Gastroesophageal sphincter (tissue), 3 donors: Measurements from ENCODE around the gene ITPKB.

ENCODE experiments used
- POLR2AphosphoS5 ChIP-seq: sonication (generic); formaldehyde crosslinking; IDR thresholded peaks from one replicate; pipeline ENCODE4 v1.6.1; 2017; ENCODE audit warnings: antibody characterized with exemption
- TF ChIP-seq, protein P1 (sequence below), 4 experiments: fragments of 200-600 bp in 2 of 4; fragments of 450-650 bp in 2 of 4; sonication (generic) in 1 of 4; IDR thresholded peaks; one replicate each; pipeline ENCODE4 v1.5.1; 2017 to 2019; ENCODE audit warnings: antibody characterized with exemption in 4 of 4, mild to moderate bottlenecking in 2 of 4, moderate library complexity in 2 of 4

- TF ChIP-seq, protein P1, sequence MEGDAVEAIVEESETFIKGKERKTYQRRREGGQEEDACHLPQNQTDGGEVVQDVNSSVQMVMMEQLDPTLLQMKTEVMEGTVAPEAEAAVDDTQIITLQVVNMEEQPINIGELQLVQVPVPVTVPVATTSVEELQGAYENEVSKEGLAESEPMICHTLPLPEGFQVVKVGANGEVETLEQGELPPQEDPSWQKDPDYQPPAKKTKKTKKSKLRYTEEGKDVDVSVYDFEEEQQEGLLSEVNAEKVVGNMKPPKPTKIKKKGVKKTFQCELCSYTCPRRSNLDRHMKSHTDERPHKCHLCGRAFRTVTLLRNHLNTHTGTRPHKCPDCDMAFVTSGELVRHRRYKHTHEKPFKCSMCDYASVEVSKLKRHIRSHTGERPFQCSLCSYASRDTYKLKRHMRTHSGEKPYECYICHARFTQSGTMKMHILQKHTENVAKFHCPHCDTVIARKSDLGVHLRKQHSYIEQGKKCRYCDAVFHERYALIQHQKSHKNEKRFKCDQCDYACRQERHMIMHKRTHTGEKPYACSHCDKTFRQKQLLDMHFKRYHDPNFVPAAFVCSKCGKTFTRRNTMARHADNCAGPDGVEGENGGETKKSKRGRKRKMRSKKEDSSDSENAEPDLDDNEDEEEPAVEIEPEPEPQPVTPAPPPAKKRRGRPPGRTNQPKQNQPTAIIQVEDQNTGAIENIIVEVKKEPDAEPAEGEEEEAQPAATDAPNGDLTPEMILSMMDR (IDR thresholded peaks at IDR 0.05) = no peak
- no peak for TF ChIP-seq POLR2AphosphoS5
Observed at GRCh38 chr1:226749467-226749866, 10.4 kb upstream of the ITPKB start.
